GM15510 (cell line): ENCODE results near the gene PBRM1.

ENCODE experiments used
- POLR2A ChIP-seq: IDR thresholded peaks from 3 replicates; pipeline ENCODE4 v1.6.1; 2011; ENCODE audit warnings: borderline replicate concordance; ENCODE audit not compliant: insufficient read length; ENCODE audit errors: extremely low read depth

The PBRM1 gene

DNA sequence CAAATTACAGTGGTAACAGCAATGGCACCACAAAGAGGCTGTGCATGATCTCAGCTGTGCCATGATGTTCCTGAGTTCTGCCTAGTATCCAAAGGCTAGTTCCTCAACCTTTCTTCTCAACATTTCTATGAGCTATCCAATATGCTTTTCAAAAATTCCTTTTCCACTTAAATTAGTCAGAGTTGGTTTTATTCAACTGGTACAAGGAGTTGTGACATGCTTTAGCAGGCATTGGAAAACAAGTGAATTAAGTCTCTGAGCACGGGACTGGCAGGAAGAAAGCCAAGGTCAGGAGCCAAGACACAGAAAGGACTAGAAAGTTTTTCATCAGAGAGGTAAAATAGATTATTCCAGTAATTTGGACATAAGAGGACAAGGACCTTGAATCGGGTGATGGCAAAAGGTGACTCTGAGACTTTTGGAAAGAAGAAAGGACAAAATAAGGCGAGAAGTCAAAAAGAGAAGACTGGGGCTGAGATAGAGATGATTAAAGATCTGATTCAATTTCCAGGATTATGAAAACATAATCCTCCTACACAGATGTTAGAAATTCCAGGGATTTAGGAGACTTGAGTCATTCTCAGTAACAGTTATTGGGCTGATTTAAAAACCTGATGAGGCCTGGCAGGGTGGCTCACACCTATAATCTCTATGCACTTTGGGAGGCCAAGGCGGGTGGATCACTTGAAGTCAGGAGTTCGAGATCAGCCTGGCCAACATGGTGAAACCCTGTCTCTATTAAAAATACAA lies 36.1 kb downstream of the PBRM1 start:
- TF ChIP-seq POLR2A: no peak

DNA sequence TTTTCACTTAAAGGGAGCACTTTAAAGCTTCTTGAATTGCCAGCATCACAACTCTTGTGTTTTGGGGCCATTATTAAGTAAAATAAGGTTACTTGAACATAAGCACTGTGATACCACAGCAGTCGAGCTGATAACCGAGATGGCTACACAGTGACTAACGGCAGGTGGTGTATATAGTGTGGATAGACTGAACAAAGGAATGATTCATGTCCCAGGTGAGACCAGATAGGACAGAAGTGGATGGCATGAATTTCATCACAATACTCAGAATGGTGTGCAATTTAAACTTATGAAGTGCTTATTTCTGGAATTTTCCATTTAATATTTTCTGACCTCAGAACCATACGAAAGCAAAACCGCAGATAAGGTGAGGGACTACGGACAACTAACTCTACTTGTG lies 40.2 kb downstream of the PBRM1 start:
- no peak for TF ChIP-seq POLR2A

DNA sequence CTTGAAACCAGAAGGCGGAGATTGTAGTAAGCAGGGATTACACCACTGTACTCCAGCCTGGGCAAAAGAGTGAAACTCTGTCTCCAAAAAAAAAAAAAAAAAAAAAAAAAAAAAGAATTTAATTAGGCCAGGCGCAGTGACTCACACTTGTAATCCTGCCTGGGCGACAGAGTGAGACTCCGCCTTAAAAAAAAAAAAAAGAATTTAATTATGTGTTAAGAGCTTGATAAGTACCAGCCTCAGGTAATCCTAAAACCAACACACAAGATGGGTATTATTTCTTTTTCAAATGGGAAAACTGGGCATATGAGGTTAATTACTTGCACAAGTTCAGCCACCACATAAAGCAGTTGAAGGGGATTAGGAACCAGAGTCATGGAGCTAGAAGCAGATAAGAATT lies 49.0 kb downstream of the PBRM1 start:
- no peak for TF ChIP-seq POLR2A

DNA sequence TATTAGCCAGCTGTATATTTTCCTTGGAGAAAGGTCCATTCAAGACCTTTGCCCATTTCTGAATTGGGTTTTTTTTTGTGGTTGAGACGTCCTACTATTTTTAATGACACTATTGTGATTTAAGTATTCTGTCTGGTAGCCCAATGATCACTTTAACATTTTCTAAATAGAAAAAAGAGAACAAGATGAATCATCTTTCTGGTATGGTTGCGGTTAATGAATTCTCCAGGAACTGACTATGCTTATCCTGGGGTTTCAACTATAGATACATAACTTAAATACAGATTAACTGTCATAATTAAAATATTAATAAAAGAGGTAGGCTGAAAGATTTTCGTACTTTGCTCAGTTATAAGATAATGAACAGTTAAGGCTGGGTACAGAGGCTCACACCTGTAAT lies 51.9 kb downstream of the PBRM1 start:
- no peak for TF ChIP-seq POLR2A

DNA sequence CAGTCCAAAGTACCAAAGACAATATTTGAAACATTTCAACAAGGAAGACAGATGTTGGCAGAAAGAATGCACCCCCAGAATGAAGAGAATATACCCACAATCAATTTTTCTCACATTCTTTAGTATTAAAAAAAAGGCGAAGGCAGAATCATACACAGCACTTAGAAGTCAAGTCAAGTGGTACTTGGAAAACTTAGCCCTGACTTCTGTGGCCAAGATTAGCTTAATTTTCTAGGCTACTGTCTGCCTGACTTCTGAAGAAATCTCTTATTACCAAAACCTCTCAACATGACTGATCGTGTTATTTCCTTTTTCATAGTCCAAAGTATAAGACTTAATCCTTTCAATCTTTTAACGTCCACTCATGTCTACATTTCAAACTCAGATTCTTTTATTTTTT lies 60.7 kb downstream of the PBRM1 start:
- TF ChIP-seq POLR2A: no peak

DNA sequence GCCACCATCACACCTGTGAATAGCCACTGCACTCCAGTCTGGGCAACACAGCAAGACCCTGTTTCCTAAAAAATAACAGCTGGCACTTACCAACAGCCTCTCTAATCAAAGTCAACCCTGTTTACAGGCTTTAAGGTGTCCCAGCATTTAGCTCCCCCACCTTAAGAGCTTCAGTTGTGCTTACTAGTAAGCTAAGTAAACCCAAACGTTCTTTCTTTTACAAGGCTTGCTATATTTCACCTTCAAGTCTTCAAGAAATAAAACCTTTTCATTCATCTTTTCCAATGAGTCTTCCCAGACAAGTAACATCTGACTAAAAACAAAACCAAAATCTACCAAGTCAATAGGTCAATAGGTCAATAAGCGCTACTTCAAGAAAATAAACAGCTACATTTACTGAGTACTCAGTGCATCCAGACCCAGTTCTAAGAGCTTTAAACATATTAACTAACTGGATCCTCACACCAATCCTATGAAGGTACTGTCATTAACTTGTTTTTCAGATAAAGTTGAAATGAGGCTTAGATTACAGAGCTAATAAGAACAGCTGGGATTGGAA lies 62.4 kb downstream of the PBRM1 start:
- TF ChIP-seq POLR2A: no peak

DNA sequence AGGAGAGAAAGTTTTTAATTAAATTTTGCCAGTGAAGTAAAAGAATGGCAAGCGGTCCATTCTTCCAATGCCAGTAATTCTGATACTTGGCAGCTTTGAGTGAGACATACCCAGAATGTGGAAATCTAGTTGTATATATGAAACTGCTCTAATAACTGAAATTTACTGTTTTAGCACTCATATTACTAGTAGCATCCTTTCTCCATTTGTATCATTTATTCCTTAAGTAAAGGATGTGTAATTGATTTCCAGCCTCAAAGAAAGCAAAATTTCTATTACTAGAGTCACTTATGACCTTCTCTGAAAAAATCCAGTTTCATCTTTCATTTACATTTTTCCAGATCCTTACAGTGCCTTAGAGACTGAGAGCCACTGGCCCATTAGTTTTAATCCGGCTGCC lies 65.1 kb downstream of the PBRM1 start:
- TF ChIP-seq POLR2A: no peak

DNA sequence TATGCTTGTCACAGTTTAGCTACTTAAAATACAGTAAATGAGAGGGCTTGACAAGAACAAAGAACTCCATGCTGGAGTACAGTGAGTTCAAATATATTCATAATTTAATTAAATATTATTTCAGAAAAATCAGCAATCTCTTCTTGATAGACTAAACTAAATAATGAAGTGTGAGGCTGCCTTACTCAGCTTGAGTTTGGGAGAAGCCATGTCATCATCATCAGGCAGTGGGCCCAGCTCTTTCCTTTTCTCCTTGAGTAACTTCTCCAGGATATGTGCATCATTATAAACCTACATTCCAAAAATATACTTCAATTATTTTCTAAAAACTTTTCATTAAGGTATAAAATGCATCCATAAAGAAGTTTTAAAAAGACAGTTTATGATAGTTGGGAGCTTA lies 70.5 kb downstream of the PBRM1 start:
- TF ChIP-seq POLR2A: no peak

DNA sequence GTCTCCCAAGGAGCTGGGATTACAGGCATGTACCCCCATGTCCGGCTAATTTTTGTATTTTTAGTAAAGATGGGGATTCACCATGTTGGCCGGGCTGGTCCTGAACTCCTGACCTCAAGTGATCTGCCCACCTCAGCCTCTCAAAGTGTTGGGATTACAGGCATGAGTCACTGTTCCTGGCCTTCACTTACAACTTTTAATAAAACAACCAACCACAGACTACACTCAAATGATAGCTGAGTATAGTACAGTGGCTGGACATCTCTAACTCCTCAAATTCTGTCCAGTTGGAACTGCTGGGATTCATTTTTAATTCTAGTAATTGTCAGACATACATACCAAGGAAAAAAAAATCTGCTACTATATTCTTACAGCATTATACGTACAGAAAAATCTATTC lies 71.0 kb downstream of the PBRM1 start:
- TF ChIP-seq POLR2A: no peak

DNA sequence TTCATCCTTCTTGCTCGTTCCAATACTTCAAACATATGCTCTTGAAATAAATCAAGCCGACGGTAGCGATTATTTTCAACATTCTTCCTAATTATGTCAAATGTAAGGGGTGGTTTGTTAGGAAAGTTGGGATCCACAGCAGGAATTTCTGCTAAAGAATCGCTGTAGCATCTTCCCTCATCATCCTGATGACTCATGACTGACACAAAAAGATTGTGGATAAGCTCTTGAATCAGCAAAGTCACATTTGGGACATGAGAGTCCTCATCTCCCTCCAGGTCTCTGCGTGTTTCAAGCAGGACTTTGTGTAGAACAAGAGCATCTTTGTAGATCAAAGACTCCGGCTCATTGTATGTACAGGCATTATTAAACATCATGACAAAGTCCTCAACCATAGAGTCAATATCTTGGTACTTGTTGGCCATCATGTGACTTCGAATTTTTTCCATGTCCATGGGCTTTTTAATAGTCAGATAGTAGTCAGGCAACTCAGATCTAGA lies 76.3 kb downstream of the PBRM1 start:
- TF ChIP-seq POLR2A: no peak

DNA sequence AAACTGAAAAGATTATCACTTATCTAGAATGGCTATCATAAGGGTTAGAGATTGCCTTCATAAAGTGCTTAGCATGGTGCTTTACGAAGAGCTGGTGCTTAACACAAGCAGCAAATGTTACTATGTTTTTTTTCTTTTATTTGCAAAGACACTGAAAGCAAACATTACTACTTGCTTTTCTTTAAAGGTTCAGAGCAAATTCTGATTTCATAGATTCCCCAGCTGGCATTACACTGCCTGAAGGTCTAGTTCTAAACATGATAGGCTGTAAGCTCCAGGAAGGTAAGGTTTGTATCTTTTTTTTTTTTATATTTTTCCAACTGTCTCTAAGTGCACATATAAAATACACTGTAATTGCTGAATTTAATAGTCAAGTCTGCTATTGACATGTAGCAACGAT lies 77.4 kb downstream of the PBRM1 start:
- TF ChIP-seq POLR2A: no peak

DNA sequence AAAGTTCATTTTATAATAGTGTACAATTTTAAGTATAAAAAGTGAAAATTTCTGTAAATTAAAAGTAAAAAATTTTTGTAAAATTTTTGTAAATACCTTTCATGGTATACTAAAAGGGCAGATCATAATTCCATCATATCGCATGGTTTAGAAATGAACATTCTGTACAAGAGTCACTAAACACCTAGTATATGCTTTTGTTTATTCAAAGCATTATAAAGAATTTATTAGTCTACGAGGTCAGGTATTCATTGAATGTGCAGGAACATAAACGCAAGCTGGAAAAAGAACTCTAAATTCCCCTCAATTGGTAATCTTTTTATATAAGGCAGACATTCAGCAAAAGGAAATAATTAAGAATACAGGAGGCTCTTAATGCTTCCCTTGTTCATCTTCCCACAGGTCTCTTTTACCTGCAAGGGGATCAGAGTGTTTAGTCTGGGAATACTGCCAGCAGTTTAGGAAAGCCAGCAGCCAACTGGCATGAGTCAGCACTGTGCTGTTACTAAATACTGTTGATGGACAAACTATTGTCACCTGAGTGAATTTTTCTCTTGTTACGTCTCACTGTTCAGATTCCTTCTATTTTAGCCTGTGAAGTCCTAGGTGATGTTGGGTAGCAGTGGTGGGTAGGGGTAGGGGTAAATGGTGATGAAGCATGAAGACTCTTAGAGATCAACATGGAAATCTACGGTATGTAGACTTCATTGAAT lies 79.2 kb downstream of the PBRM1 start:
- TF ChIP-seq POLR2A: no peak

DNA sequence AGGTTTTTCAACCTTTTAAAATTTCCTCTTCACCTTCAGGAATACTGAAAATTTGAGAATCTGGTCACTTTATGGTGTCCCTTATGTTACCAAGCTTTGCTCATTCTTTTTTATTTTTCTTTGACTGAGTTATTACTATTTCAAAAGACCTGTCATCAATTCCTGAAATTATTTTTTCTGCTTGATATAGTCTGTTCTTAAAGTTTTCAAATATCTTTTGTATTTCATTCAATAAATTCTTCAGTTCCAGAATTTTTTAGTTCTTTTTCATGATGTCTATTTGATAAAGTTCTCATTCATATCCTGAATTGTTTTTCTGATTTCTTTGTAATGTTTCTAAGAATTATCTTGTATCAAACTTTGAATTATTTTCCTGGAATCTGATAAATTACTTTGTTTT lies 85.5 kb downstream of the PBRM1 start:
- no peak for TF ChIP-seq POLR2A

DNA sequence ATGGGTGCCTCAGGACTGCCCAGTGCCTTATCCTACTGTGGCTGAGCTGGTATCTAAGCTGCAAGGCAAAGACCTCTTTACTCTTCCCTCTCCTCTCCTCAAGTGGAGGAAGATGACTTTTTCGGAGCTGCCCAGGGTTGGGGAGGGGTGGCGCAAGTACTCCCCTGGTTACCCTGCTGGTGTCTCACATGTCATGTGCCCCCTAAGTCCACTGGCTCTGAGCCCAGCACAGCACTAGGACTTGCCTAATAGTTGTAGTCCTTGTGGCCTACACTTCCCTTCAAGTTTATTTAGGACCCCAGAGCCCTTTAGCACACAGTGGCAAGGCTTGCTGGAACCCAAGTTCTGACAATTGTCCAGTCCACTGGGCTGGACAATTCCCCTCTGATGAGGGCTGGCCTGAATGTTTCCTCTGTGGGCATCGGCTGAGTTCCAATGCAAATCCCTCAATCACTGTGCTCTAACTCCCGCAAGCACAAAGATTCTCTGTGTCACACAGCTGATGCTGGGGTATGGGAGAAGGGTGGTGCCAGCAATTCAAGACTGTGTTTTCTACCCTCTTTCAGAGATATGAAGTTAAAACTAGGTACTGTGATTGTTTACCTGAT lies 89.0 kb downstream of the PBRM1 start:
- TF ChIP-seq POLR2A: no peak

DNA sequence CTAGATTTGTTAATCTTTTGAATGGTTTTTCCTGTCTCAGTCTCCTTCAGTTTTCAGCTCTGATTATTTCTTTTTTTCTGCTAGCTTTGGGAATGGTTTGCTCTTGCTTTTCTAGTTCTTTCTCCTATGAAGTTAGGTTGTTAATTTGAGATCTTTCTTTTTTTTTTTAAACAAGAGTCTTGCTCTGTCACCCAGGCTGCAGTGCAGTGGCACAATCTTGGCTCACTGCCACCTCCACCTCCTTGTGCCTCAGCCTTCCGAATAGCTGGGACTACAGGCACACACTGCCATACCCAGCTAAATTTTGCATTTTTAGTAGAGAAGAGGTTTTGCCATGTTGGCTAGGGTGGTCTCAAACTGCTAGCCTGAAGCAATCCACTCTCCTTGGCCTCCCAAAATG lies 92.6 kb downstream of the PBRM1 start:
- TF ChIP-seq POLR2A: no peak
